HepG2 (cell line): Measurements from ENCODE around the gene FAAP100. TPM values are rescaled to one million over a fixed set of nuclear protein-coding genes. Genes with fewer than 3 reads are reported as not detected.

Experiments
- ARNT2 ChIP-seq: sonication (generic); formaldehyde crosslinking; IDR thresholded peaks from 2 replicates; pipeline ENCODE4 v1.8.0; 2022; ENCODE audit warnings: mild to moderate bottlenecking, low read depth, missing genetic modification reagents, moderate library complexity
- ARNTL ChIP-seq: sonication (generic); formaldehyde crosslinking; IDR thresholded peaks from 2 replicates; pipeline ENCODE4 v1.4.0; 2020; ENCODE audit warnings: mild to moderate bottlenecking, missing genetic modification reagents
- CREB1 ChIP-seq, 2 experiments: fragments of 450-650 bp in 1 of 2; IDR thresholded peaks; 2 replicates each; pipeline ENCODE4 v1.6.1; 2016 to 2017; ENCODE audit warnings: control low read depth in 1 of 2, mild to moderate bottlenecking in 1 of 2, missing compliant biosample characterization in 1 of 2, missing genetic modification characterization in 1 of 2
- ESRRA ChIP-seq: sonication (generic); formaldehyde crosslinking; IDR thresholded peaks from 2 replicates; pipeline ENCODE4 v1.5.1; 2020; ENCODE audit warnings: mild to moderate bottlenecking, low read depth, missing genetic modification reagents
- MED8 ChIP-seq: sonication (generic); formaldehyde crosslinking; IDR thresholded peaks from 2 replicates; pipeline ENCODE4 v1.8.1; 2023; ENCODE audit warnings: mild to moderate bottlenecking, missing genetic modification reagents; ENCODE audit not compliant: insufficient replicate concordance
- NCOR1 ChIP-seq: fragments of 200-600 bp; sonication (generic); IDR thresholded peaks from 2 replicates; pipeline ENCODE4 v1.7.0; 2017; ENCODE audit warnings: antibody characterized with exemption, low read length, borderline replicate concordance
- PATZ1 ChIP-seq: sonication (generic); formaldehyde crosslinking; IDR thresholded peaks from 2 replicates; pipeline ENCODE4 v1.4.0; 2020; ENCODE audit warnings: missing genetic modification reagents
- SIN3A ChIP-seq: IDR thresholded peaks from 2 replicates; pipeline ENCODE4 v1.6.1; 2011; ENCODE audit warnings: low read depth, mild to moderate bottlenecking, control low read depth, low read length, borderline replicate concordance
- SNAI1 ChIP-seq: sonication (generic); formaldehyde crosslinking; IDR thresholded peaks from 2 replicates; pipeline ENCODE4 v1.5.0; 2020; ENCODE audit warnings: mild to moderate bottlenecking, missing genetic modification reagents, borderline replicate concordance
- THAP9 ChIP-seq: sonication (generic); formaldehyde crosslinking; IDR thresholded peaks from 2 replicates; pipeline ENCODE4; 2020; ENCODE audit warnings: missing genetic modification reagents, mild to moderate bottlenecking, borderline replicate concordance
- ZMAT3 ChIP-seq: sonication (generic); formaldehyde crosslinking; conservative IDR thresholded peaks from 2 replicates; pipeline ENCODE4 v1.7.0; 2021; ENCODE audit warnings: missing genetic modification reagents
- ZNF160 ChIP-seq: sonication (generic); formaldehyde crosslinking; IDR thresholded peaks from 2 replicates; pipeline ENCODE4 v1.8.0; 2022; ENCODE audit warnings: mild to moderate bottlenecking, inconsistent platforms, missing genetic modification reagents
- ZNF543 ChIP-seq: sonication (generic); formaldehyde crosslinking; IDR thresholded peaks from 2 replicates; pipeline ENCODE4 v1.4.0; 2020; ENCODE audit warnings: mild to moderate bottlenecking, missing genetic modification reagents
- ZNF556 ChIP-seq: sonication (generic); formaldehyde crosslinking; IDR thresholded peaks from 2 replicates; pipeline ENCODE4 v1.4.0; 2020; ENCODE audit warnings: mild to moderate bottlenecking, missing genetic modification reagents, borderline replicate concordance
- ZNF672 ChIP-seq: sonication (generic); formaldehyde crosslinking; IDR thresholded peaks from 2 replicates; pipeline ENCODE4 v1.8.1; 2022; ENCODE audit warnings: missing genetic modification reagents
- ZNF776 ChIP-seq: sonication (generic); formaldehyde crosslinking; IDR thresholded peaks from 2 replicates; pipeline ENCODE4 v1.4.0; 2020; ENCODE audit warnings: mild to moderate bottlenecking, missing genetic modification reagents
- polyA plus RNA-seq, 8 experiments: library from polyadenylated mRNA; depleted of rRNA in 3 of 8; stranded (reverse) in 7 of 8; unstranded in 1 of 8; fragments of >200 nt; fragmentation: Illumina TruSeq in 4 of 8; extraction: Trizol in 4 of 8; gene quantifications; 2 replicates each; pipeline versions ENCODE4 v1.2.1 to v1.2.3, GENCODE V29; 2011 to 2016; ENCODE audit warnings: low read depth in 4 of 8, missing spikeins in 1 of 8, mixed read lengths in 1 of 8; ENCODE audit not compliant: insufficient read depth in 1 of 8
- total RNA-seq, 5 experiments: library from RNA; depleted of rRNA; stranded (reverse); fragments of >200 nt; fragmentation: Illumina TruSeq; extraction: Trizol; gene quantifications; 2 replicates each; pipeline ENCODE4 v1.2.3, GENCODE V29; 2016; ENCODE audit warnings: low read depth in 1 of 5
- TF ChIP-seq, protein P1 (sequence below): sonication (generic); formaldehyde crosslinking; IDR thresholded peaks from 2 replicates; pipeline ENCODE4 v1.8.0; 2022; ENCODE audit warnings: low read depth, missing genetic modification reagents
- TF ChIP-seq, protein P2 (sequence below): sonication (generic); formaldehyde crosslinking; IDR thresholded peaks from 2 replicates; pipeline ENCODE4 v1.4.0; 2020; ENCODE audit warnings: mild to moderate bottlenecking, missing genetic modification reagents
- TF ChIP-seq, protein P3 (sequence below): IDR thresholded peaks from 2 replicates; pipeline ENCODE4 v1.6.1; 2016; ENCODE audit warnings: mild to moderate bottlenecking, missing biosample characterization, missing genetic modification reagents
- TF ChIP-seq, protein P4 (sequence below): sonication (generic); formaldehyde crosslinking; IDR thresholded peaks from 2 replicates; pipeline ENCODE4 v1.5.0; 2020; ENCODE audit warnings: missing genetic modification reagents

Gene FAAP100
- total and polyA plus RNA-seq, 2 of the 13 experiments (the other 11 are each of a cell fraction or from before 2014, with no cell fraction given), result 7.6 to 20.8 TPM

DNA sequence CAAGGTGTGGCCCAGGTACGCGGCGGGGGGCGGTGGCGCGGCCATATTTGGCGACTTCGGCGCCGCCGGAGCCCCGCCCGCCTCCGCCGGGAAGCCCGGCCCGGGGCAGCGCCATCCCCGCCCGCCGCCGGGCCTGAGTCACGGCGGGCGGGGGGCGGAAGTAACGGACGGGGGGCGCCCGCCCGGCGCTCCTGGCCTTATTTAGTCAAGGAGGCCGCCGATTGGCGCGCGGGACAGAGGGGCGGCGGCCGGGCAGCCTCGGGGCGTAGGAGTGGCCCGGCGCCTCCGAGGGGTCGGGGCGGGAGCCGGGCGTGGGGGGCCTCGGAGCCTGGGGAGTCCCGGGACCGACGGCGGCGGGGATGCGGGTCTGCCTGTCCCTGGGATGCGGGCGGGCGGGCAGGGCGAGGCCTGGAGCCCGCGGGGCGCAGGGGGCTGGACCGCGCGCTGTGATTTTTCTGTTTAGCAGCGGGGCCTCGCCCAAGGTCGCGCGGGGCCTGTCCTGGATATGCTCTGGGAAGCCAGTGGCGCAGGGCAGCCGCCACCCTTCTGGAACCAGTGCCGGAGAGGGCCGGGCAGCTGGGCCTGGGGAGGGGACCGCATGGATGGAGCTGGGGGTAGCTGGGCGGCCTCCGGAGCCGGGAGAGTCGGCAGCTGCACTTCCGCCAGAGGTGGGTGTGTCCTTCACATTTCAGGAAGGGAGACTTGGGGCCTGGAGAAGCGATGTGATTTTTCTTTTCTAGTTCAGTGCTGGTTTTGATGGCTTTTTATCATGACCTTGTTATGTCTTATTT, 37.2 kb downstream of the FAAP100 start (continued):
- no peak for TF ChIP-seq ZNF672
- peak; percentile 72; the same call in 1 of the 2 replicates for TF ChIP-seq ZNF543
- peak; percentile 44 for TF ChIP-seq PATZ1
- 0 out of 2 replicates have a peak, but pooled peaks have one; percentile 58 for TF ChIP-seq ZMAT3 (CRISPR knock-in tag)
- TF ChIP-seq ARNTL, result no peak
- 0 out of 2 replicates have a peak, but pooled peaks have one; percentile 14 for TF ChIP-seq ARNT2 (CRISPR knock-in tag)
- 0 out of 2 replicates have a peak, but pooled peaks have one; percentile 39 for TF ChIP-seq ESRRA (CRISPR knock-in tag)
- TF ChIP-seq, protein P1, sequence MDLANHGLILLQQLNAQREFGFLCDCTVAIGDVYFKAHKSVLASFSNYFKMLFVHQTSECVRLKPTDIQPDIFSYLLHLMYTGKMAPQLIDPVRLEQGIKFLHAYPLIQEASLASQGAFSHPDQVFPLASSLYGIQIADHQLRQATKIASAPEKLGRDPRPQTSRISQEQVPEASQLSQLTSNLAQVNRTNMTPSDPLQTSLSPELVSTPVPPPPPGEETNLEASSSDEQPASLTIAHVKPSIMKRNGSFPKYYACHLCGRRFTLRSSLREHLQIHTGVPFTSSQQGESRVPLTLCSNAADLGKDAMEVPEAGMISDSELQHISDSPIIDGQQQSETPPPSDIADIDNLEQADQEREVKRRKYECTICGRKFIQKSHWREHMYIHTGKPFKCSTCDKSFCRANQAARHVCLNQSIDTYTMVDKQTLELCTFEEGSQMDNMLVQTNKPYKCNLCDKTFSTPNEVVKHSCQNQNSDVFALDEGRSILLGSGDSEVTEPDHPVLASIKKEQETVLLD (CRISPR knock-in tag), result peak; percentile 100
- TF ChIP-seq ZNF556, result peak; percentile 36; the same call in 1 of the 2 replicates
- TF ChIP-seq CREB1 (IDR thresholded peaks at IDR 0.05), result peak; percentile 4; the same call in 1 of the 2 replicates
- no peak for TF ChIP-seq CREB1 (CRISPR knock-in tag; IDR thresholded peaks at IDR 0.05)
- no peak for TF ChIP-seq THAP9 (CRISPR knock-in tag)
- peak; percentile 85; the same call in 1 of the 2 replicates for TF ChIP-seq SNAI1 (CRISPR knock-in tag)
- TF ChIP-seq NCOR1, result no peak
- TF ChIP-seq, protein P2, sequence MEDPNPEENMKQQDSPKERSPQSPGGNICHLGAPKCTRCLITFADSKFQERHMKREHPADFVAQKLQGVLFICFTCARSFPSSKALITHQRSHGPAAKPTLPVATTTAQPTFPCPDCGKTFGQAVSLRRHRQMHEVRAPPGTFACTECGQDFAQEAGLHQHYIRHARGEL (CRISPR knock-in tag), result 0 out of 2 replicates have a peak, but pooled peaks have one; percentile 30
- TF ChIP-seq ZNF776 (CRISPR knock-in tag), result no peak; the same call in 1 of the 2 replicates
- TF ChIP-seq, protein P3, sequence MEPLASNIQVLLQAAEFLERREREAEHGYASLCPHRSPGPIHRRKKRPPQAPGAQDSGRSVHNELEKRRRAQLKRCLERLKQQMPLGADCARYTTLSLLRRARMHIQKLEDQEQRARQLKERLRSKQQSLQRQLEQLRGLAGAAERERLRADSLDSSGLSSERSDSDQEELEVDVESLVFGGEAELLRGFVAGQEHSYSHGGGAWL (CRISPR knock-in tag), result 0 out of 2 replicates have a peak, but pooled peaks have one; percentile 66
- TF ChIP-seq SIN3A, result peak; percentile 97
- TF ChIP-seq, protein P4, sequence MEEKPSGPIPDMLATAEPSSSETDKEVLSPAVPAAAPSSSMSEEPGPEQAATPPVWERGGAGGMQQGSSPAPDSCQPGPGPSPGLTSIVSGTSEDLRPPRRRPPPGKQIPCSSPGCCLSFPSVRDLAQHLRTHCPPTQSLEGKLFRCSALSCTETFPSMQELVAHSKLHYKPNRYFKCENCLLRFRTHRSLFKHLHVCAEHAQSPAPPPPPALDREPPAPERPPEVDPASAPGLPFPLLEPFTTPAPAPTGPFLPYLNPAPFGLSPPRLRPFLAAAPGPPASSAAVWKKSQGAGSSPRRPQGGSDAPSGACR (CRISPR knock-in tag), result no peak; the same call in 1 of the 2 replicates
- peak; percentile 55 for TF ChIP-seq MED8 (CRISPR knock-in tag)
- no peak; the same call in 1 of the 2 replicates for TF ChIP-seq ZNF160 (CRISPR knock-in tag)
